Erythroblast (primary cell): ENCODE measurements around the gene WNK4.

Source experiments
- GATA1 ChIP-seq: IDR thresholded peaks from 2 replicates; pipeline ENCODE4 v1.6.1; 2011; ENCODE audit warnings: low read depth, mild to moderate bottlenecking, control low read depth, low read length, moderate library complexity
- POLR2A ChIP-seq: IDR thresholded peaks from 2 replicates; pipeline ENCODE4 v1.6.1; 2011; ENCODE audit warnings: mild to moderate bottlenecking, low read length

- TF ChIP-seq POLR2A = no peak
- TF ChIP-seq GATA1 = no peak
Observed at GRCh38 chr17:42795465-42795864, 15.1 kb downstream of the WNK4 start.
